Kidney capillary endothelial cell (primary cell): Measurements from ENCODE around the gene COPRS.
A peak's percentile ranks its signal among the peaks of the same experiment; 100 is the strongest.
"Not testable (repeated sequence)": the region's sequence is repeated elsewhere in the genome, so short reads cannot be mapped to it uniquely, and the experiment has no call there.

Source experiments
- DNase-seq: peaks from one replicate; pipeline ENCODE4 v3.0.0-alpha.2; 2018; ENCODE audit warnings: low spot score

Gene COPRS

DNA sequence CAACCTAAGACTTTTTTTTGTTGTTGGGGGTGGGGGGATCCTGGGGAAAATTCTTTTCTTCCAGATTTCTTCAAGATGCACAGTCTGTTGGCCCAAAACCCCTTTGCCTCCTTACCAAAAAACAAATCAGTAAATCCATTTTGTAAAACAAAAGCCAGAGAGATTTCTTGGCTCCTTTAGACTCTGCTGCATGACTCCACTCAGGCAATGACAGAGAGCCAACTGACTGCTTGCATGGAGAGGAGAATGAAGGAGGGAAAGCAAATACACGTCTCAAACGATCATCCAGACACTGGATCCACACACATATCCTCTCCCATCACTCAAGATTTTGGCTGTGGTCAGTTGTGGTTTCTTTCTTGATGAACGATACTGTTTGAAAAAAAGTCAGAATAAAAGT lies 13.8 kb downstream of the COPRS start:
- no peak for DNase-seq

DNA sequence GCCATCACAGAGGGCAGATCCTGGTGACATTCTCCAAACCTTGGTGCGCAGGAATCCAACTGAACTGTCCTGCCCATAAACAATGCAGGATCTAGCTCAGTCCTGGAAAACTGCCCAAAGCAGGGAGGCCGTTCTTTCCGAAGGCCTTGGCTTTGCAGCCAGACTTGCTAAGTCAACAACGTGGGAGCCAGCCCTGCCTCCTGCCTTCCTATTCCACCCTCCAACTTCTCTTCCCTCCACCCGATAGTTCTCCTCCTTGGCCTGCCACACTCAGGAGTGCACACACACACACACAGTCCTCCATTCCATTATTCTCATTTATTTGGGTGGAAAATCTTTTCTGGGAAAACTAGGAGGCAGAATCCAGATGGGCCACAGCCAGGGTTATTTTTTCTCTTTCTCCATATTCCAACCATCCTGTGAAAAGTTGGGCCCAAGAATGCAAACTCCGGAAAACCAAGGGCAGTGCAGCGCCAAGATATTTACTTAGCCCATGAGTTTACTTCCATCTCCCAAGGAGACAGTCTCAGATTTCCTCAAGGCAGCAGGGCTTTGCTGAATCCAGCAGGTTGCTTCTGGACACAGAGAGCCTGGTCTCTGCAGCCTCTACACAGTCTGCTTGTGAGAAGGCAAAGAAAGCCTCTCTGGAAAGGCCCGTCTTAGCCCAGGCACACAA lies 15.8 kb downstream of the COPRS start:
- no peak for DNase-seq

DNA sequence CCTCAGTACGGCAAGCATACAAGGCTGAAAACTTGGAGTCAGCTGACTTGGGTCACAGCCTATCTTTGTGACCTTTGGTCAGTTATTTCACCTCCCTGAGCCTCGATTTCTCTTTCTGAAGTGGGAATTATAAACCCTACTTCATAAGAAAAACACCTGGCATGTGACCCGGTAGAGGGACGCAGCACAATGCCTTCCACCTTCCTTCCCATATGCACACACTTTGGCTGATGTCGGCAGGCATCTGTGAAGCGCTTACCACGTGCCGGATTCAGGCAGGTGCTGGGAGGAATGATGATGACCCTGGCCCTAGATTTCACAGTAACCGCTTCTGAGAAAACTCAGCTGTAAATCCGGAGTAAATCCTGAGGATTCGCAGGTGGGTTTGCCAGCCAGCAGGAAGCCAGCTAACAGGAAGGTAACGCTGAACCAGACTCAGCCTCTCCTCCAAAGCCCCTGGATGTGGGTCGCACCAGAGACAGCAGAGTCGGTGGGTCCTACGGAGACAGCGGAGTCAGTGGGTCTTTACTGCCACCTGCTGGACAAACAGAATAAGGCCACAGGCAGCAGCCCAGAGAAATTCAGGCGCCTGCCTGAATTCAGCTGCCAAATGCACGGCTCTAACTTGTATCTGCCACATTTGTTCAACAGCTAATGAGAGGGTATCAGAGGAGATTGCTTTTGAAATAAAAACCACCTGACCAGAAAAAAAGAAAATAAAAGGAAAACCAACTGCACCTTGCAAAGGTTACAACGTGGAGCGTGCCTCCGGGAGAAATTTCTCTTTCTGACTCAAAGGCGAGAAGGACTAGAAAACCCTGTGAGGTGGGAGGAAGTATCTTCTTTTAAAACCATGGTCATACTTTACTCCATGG lies 16.6 kb downstream of the COPRS start:
- peak; percentile 72 for DNase-seq

DNA sequence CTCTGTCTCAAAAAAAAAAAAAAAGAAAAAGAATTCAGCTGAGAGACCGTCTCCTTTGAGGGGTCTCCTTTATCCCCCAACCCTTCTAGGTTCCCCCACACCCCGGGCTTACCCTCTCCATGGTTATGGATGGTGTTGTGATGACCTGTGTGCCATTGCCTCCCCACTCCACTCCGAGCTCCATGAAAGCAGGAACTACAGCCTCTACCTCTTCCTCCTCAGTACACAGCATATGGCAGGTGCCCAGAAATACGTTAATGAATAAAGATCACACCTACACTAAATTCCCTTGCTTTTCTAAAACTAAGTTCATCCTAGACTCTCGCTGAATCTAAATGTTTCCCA lies 17.2 kb downstream of the COPRS start:
- DNase-seq: no peak

DNA sequence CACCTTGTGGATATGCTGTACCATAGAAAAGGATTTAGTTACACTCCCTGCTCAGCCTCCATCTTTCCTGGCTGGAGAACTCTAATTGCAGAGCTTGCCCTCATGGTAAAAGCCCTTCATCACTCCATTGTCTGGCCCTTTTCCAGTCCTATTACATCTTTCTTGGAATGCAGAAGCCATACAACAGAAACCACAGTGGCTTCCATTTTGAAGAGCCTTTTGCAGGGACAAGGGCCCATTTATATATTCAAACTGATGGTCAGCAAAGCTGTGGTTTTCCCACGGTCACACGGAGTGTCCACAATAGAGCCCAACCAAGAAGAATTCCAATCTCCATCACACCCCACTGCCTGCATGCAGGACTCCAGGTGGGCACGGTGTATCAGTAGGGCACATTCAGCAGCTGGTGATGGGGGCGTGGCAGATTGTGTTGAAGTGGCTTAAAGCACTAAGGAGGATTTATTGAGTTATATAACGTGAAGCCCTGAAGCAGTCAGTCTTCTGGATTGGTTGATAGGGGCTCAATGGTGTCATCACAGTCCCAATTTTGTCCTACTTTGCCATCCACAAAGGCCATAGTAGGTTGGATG lies 20.3 kb downstream of the COPRS start:
- DNase-seq: no peak

DNA sequence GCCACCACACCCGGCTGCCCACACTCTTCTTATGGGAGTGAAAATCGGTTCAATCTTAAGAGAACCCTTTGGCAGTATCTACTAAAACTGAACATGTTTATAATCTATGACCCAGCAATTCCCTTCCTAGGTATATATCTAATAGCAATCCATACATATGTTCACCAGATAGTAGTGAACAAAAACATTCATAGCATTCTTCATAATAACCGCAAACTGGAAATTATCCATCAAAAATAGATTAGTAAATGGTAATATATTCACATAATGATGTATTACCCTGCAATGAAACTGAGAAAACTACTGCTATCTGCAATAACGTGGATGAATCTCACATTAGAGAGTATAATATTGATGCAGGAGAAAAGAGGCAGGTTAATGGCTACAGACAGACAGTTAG lies 23.1 kb downstream of the COPRS start:
- DNase-seq: no peak

DNA sequence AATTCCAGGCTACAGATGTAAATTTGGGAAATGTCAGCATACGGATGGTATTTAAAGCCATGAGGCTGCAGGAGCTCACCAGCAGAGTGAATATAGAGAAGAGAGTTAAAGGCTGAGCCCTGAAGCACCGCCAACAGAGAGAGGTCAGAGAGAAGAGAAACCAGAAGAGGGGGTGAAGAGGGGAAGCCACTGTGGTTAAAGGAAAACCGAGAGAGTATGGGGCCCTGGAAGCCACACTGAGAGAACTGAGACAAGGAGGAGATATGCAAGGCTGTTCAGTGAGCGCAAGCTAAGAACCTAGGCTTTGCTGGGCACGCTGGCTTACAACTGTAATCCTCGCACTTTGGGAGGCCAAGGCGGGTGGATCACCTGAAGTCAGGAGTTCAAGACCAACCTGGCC lies 24.6 kb downstream of the COPRS start:
- no peak for DNase-seq

DNA sequence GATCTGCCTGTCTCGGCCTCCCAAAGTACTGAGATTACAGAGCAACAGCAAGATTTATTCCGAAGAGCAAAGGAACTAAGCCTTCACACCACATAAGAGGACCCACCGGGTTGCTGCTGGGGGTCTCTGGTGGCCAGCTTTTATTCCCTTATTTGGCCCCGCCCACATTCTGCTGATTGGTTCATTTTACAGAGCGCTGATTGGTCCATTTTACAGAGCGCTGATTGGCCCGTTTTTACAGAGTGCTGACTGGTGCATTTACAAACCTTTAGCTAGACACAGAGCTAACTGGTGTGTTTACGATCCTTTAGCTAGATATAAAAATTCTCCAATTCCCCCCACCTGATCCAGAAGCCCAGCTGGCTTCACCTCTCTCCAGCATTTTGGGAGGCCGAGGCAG lies 26.3 kb downstream of the COPRS start:
- no peak for DNase-seq

DNA sequence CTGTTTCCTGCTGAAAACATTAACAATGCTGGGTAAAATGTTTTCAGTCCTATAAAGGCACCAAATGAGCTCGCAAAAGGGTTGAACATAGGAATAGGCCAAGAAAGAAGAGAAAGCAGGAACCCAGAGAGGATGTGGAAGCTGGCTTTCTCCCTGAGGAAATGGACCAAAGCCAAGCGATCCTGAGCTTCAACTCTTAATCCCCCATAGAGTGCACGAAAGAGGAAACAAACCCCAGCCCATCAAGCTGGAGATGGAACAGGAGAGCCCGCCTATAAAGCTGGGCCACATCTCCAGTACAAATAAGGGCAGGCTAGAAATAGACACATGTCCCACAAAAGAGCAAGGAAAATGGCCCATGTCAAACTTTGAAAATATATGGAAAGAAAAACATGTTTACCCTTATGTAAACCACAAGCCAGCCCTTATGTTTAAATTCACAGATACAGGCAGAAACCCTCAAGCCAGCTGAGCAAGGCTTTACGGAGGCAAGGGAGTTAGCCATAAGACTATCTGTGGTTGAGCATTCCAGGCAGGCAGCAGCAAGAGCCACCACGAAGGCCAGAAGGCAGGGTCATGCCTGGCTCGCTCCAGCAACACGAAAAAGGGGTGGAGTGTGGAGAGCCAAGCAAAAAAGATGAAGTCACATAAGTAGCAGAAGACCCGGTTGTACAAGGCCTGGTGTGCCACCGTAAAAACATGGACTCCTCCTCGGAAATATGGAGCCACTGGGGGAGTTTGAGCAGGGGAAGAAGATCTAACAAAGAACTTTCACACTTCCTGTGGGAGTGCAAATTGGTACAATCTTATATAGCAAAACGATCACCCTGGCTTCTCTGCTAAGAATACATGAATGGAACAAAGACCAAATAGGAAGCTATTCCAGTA lies 27.8 kb downstream of the COPRS start:
- no peak for DNase-seq

DNA sequence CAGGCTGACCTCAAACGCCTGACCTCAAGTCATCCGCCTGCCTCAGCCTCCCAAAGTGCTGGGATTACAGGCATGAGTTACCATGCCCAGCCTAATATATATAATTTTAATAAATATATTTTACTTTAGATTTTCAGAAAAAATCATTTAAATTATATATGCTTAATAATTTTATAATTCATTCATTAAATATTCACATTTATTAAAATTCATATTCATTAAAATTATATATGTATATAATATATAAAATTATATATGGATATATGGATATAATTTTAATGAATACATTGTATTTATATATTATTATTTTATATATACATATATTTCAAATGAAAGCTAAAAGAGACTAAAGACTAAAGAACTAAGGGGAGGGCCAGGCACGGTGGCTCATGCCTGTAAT lies 29.4 kb downstream of the COPRS start:
- DNase-seq: no peak

DNA sequence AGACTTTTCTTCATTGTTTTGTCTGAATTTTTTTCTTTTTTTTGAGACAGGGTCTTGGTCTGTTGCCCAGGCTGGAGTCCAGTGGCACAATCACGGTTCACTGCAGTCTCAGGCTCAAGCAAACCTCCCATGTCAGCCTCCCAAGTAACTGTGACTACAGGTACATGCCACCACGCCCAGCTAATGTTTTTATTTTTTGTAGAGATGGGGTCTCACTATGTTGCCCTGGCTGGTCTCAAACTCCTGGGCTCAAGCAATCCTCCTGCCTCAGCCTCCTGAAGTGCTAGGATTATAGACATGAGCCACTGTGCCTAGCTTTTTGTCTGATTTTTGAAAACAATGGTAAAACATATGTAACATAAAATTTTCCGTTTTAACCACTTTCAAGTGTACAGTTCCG lies 30.1 kb downstream of the COPRS start:
- not testable (repeated sequence) for DNase-seq

DNA sequence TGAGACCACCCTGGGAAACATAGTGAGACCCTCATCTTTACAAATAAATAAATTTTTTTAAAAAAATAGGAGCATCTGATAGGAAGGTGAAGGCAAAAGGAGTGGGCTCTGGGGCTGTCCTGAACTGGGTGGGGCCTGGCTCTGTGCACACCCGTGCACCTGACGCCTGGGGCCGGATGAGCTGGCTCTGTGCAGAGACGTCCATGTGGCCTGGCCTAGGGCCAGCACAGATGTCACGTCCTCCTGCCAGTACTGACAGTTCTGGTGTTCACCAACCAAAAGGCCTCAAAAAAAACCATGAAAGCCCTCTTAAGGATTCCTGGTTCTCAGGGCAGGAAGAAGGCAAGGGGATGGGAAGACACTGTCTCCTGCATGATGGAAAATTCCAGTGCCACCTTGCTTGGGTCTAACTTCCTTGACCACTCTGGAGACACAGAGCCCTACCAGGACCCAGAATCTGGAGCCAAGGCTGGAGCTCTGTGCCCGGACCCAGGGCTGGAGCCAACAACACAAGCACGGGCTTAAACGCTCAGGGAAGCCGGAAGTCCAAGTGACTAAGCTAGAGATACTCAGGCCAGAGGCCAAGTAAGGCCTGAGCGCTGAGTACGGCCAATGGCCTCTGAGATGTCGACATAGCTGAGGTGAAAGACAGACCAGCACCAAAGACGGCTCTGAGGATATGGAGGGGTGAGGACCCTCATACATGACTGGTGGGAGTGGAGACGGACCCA lies 32.9 kb downstream of the COPRS start:
- DNase-seq: peak; percentile 36

DNA sequence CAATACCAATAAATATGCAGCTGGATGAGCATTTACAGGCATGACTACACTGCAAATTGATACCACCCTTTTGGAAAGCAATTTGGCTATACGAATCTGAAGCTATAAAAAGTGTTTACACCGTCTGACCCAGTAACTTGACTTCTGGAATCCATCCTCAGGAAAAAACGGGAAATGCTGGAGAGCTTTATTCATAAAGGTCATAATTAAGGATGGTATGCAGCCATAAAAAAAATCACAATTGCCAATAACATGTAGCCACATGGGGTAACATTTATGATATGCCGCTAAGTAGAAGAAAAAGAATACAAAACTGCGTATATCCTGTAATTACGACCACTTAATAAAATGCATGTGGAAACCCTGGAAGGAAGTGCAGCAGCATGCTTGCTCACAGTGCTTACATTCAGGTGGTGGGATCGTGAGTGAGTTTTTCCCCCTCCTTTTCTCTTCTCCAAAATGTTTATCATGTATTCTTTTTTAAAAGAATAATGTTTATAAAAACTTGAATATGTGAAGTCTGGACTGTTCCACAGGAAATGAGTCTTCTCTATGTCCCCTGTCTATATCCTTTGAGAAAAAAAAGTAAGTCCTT lies 34.2 kb downstream of the COPRS start:
- no peak for DNase-seq

DNA sequence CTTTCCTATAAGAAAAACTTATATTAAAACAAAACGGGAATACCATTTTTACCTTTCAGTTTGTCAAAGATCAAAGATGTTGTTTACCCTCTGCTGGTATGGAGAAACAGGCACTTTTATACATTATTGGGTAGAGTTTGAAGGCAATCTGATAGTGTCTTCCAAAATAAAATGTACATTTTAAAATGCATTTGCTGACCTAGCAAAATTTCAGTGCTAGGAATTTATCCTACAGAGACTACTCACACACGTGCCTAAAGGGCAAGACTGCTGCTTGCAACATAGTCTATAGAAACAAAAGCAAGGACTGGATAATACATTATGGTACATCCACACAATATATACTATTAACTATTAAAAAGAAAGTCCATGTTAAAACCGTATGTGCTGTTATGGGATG lies 36.0 kb downstream of the COPRS start:
- DNase-seq: no peak

DNA sequence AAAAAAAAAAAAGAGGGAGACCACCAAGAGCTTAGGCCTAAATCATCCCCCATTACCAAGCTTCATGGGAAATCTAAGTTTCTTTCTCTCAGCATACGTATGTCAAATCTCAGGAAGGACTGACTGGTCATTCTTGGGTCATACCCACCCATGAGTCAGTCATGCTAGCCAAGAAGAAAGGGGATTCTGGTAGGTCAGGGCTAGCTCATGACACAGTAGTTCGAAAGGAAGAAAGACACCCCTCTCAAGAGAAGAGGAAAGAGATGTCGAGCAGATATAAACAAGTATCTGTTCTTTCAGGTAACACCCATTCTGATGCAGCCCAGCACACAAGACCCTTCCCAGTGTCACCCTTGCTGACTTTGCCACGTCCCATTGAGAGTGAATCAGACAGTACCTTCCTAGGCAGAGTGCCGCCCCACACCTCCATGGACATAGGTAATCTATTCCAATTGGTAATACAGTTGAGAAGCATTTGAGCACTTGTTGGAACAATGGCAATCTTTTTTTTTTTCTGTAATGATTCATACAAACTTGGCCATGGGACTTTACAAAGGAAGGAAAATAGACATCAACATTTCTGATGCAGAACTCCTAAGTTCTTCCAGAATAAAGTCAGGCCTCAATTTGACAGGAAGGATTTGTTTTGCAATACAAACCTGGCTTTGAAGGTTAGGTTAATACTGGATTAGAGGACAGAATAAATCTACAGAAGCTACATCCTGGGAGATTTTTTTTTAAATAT lies 38.2 kb downstream of the COPRS start:
- DNase-seq: peak; percentile 76

DNA sequence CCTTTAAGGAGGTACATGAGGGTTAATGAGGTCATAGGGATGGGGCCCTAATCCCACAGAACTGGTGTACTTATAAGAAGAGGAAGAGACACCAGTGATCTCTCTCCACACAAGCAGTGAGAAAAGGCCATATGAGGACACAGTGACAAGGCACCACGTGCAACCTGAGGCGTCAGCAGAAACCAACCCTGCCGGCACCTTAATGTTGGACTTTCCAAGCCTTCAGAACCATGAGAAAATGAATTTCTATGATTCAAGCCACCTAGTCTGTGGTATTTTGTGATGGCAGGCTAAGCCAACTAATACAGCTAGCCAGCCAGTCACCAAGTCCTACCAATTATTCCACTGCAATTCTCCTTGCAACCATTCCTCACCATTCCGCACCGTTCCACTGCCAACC lies 39.5 kb downstream of the COPRS start:
- DNase-seq: no peak

DNA sequence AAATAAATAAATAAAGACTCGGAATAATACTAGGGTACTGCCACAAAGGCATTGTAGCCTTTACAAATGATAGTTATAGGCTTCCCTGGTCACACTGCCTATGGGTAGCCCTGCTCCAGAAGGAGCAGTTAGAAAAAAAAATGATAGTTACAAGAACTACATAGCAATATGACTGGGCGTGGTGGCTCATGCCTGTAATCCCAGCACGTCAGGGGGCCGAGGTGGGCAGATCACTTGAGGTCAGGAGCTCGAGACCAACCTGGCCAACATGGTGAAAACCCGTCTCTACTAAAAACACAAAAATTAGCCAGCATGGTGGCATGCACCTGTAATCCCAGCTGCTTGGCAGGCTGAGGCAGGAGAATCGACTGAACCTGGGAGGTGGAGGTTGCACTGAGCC lies 40.2 kb downstream of the COPRS start:
- not testable (repeated sequence) for DNase-seq

DNA sequence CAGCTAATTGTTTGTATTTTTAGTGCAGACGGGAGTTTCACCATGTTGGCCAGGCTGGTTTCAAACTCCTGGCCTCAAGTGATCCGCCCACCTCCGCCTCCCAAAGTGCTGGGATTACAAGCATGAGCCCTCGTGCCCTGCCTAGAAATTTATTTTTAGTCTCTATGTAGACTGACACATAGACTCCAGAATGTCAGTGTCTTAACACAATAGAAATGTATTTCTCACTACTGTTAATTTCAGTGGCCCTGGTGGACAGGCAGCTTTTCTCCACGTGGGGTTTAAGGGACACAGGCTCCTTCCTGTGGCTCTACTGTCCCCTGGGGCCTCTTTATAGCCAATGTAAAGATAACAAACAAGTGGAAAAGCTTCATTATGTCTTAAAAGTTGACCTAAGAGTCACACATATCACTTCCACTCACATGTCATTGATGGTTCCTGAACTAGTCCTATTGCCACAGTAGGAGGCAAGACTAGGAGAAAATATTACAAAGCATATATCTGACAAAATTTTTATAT lies 43.8 kb downstream of the COPRS start:
- DNase-seq: no peak

DNA sequence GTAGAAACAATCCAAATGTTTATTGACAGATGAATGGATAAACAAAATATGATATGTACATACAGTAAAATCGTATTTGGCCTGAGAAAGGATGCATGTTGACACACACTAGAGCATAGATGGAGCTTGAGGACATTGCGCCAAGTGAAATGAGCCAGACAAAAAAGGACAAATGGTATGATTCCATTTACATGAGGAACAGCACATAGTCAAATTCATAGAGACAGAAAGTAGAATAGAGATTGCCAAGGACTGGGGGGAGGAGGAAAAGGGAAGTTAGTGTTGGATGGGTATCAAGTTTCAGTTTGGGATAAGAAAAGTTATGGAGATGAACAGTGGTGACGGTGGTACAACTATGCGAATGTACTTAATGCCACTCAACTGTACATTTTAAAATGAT lies 47.9 kb downstream of the COPRS start:
- DNase-seq: no peak

DNA sequence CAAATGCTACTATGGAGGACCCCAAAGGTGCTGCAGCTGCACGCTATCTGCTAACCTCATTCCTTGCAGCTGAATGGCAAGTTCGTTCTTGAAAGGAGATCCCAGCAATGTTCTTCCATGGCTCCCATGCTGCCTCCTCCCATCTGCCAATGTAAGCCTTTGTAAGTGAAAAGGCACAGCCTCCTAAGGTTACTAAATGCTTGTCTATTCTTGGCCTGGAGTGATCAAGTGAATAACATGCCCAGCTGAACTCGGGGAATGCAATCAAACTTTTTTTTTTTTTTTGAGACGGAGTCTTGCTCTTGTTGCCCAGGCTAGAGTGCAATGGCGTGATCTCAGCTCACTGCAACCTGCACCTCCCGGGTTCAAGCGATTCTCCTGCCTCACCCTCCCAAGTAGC lies 49.2 kb downstream of the COPRS start:
- DNase-seq: not testable (repeated sequence)
